NCI-H2196 (cell line): ENCODE results near the gene ZNF585A.

ENCODE experiments used
- DNase-seq: peaks from one replicate; lab custom pipeline; 2025; ENCODE audit not compliant: unreplicated experiment; lab: John Stamatoyannopoulos, UW

Gene ZNF585A

DNA sequence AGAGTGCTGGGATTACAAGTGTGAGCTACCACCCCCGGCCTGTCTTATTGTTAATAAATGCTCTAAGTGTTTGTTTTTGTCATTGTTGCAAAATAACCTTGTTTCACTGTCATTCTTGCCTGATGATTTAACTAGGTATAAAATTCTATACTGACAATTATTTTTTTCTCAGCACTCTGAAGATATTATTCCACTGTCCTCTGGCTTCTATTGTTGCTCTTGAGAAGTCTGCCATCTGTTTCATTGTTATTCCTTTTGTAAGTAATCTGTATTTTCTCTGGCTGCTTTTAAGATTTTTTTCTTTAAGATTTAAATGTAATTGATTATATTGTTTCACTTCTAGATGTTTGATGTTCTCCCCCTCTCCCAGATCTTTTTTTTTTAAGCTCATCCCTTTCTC is 76.6 kb downstream of the ZNF585A start:
- no peak for DNase-seq
